OCI-LY1 (cell line): ENCODE measurements around the gene MALT1.

Experiments
- EZH2 ChIP-seq: fragments of 200-600 bp; sonication (generic), shearing (Covaris generic); IDR thresholded peaks from 2 replicates; pipeline ENCODE4 v1.8.0; 2017; ENCODE audit warnings: borderline replicate concordance, mixed run types, mild to moderate bottlenecking, antibody characterized with exemption, low read length, moderate library complexity, mixed read lengths
- TF ChIP-seq, protein P1 (sequence below): fragments of 200-600 bp; sonication (generic), shearing (Covaris generic); IDR thresholded peaks from 2 replicates; pipeline ENCODE4 v1.5.1; 2017; ENCODE audit warnings: mild to moderate bottlenecking, antibody characterized with exemption, low read length, moderate library complexity, mixed read lengths

DNA sequence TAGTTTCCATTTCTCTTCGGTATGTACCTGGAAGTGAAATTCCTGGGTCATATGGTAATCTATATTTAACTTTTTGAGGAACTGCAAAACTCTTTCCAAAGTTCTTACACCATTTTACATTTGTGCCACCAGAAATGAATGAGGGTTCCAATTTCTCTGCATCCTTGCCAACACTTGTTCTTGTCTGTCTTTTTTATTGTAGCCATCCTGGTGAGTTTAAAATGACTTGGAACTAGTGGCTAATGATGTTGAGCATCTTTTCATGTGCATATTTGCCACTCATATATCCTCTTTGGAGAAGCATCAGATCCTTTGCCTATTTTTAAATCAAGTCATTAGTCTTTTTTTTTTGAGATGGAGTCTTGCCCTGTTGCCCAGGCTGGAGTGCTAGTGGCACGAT, 59.4 kb downstream of the MALT1 start:
- TF ChIP-seq, protein P1, sequence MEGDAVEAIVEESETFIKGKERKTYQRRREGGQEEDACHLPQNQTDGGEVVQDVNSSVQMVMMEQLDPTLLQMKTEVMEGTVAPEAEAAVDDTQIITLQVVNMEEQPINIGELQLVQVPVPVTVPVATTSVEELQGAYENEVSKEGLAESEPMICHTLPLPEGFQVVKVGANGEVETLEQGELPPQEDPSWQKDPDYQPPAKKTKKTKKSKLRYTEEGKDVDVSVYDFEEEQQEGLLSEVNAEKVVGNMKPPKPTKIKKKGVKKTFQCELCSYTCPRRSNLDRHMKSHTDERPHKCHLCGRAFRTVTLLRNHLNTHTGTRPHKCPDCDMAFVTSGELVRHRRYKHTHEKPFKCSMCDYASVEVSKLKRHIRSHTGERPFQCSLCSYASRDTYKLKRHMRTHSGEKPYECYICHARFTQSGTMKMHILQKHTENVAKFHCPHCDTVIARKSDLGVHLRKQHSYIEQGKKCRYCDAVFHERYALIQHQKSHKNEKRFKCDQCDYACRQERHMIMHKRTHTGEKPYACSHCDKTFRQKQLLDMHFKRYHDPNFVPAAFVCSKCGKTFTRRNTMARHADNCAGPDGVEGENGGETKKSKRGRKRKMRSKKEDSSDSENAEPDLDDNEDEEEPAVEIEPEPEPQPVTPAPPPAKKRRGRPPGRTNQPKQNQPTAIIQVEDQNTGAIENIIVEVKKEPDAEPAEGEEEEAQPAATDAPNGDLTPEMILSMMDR = no peak
- no peak for TF ChIP-seq EZH2
